Heart left ventricle (tissue), 16 donors: Measurements from ENCODE around the gene DEPP1. TPM values are rescaled to one million over a fixed set of nuclear protein-coding genes. Genes with fewer than 3 reads are reported as not detected.

ENCODE experiments used
- ATAC-seq, 4 donors: fragments of 200-7000 bp; cut with Tn5 transposase; one replicate each; pipeline ENCODE4 v1.9.1; 2020 to 2022; ENCODE audit warnings: moderate library complexity in 4 of 4, mild to moderate bottlenecking in 3 of 4, moderate number of reproducible peaks in 1 of 4
- DNase-seq, 5 donors: peaks; one replicate each; pipeline ENCODE4 v3.0.0-alpha.2; 2020
- H3K27ac ChIP-seq, 12 donors: fragments of 200-600 bp; sonication (generic) in 4 of 12; one replicate each; pipeline versions ENCODE4 v1.5.0 to v1.8.0; 2016 to 2022; ENCODE audit warnings: mild to moderate bottlenecking in 2 of 12
- H3K27me3 ChIP-seq, 9 donors: fragments of 200-600 bp; sonication (generic) in 2 of 9; one replicate each; pipeline versions ENCODE4 v1.5.1 to v1.8.0; 2016 to 2022; ENCODE audit warnings: mild to moderate bottlenecking in 3 of 9
- H3K36me3 ChIP-seq, 9 donors: fragments of 200-600 bp; sonication (generic) in 2 of 9; one replicate each; pipeline versions ENCODE4 v1.5.0 to v1.8.0; 2018 to 2022; ENCODE audit warnings: mild to moderate bottlenecking in 2 of 9
- H3K4me1 ChIP-seq, 12 donors: fragments of 200-600 bp; sonication (generic) in 4 of 12; one replicate each; pipeline versions ENCODE4 v1.5.0 to v1.8.0; 2016 to 2022; ENCODE audit warnings: mild to moderate bottlenecking in 3 of 12
- H3K4me3 ChIP-seq, 12 donors: fragments of 200-600 bp; sonication (generic) in 4 of 12; one replicate each; pipeline versions ENCODE4 v1.5.0 to v1.8.0; 2017 to 2022; ENCODE audit warnings: mild to moderate bottlenecking in 9 of 12, moderate library complexity in 4 of 12
- H3K9me3 ChIP-seq, 12 donors: fragments of 200-600 bp; sonication (generic) in 4 of 12; one replicate each; pipeline versions ENCODE4 v1.5.0 to v1.8.0; 2016 to 2022; ENCODE audit warnings: mild to moderate bottlenecking in 1 of 12
- CTCF ChIP-seq, 12 donors: fragments of 200-600 bp; sonication (generic) in 4 of 12; IDR thresholded peaks; one replicate each; pipeline versions ENCODE4 v1.5.0 to v1.8.0; 2018 to 2022; ENCODE audit warnings: antibody characterized with exemption in 12 of 12, mild to moderate bottlenecking in 5 of 12
- POLR2A ChIP-seq, 2 donors: fragments of 450-650 bp; IDR thresholded peaks; one replicate each; pipeline ENCODE4 v1.6.1; 2017; ENCODE audit warnings: antibody characterized with exemption in 2 of 2, mild to moderate bottlenecking in 2 of 2, moderate library complexity in 2 of 2
- WGBS, 4 donors: extraction: QIAGEN DNeasy Blood & Tissue Kit in 2 of 4; methylation state at CpG; one replicate each; pipeline versions ENCODE4 v1.1.5 to v1.1.7; 2013 to 2018; 5-methylcytosine and 5-hydroxymethylcytosine counted together
- intact Hi-C, 10 donors: fragments of 100-400 bp; cut with DNase I; formaldehyde crosslinking; loops; one replicate each; pipeline versions ENCODE4 v1.11.1 to v1.14.2; 2022
- polyA plus RNA-seq, 2 donors: library from polyadenylated mRNA; stranded (reverse); fragments of 200-250 nt; gene quantifications; one replicate each; pipeline ENCODE4 v1.2.3, GENCODE V29; 2013
- total RNA-seq, 9 donors: library from RNA; depleted of rRNA in 2 of 9; stranded (reverse); fragments of >200 nt in 2 of 9; fragmentation: NEBNext Ultra II Directional in 3 of 9; extraction: Animal tissue kit (Norgen Biotek cat#: 25700) in 3 of 9; gene quantifications; one replicate each; pipeline versions ENCODE4 v1.1.0 to v1.2.4, GENCODE V29; 2016 to 2023
- donor health status: ischemic (EF 13 %, LVEDD 7.1; RV severe dilation, severe dysfunction).
- donor health status: healthy with polysubstance abuse.
- donor health status: DM: no; HTN: yes; CAD: no.
- donor health status: DM: no; HTN: no; CAD: no.
- donor health status: ischemic (EF 25% LVEDD 6.9; RV normal size, moderate dysfunction).
- donor health status: ischemic (EF 25% LVEDD 5.7; RV mildly dilated, moderate dysfunction).
- donor health status: healthy.
- donor health status: DM: yes; HTN: yes; CAD: no.
- donor health status: ischemic (EF 35%, LVEDD 5.7; RV mildly dilated, moderate dysfunction).
- donor health status: nonischemic (EF 11% LVEDD 7.7; RV severe dilation, severe dysfunction).
- donor health status: DM: yes; HTN: yes; CAD: no.
- donor health status: PGD.
- donor health status: ischemic (EF 29% LVEDD 5.4; RV normal size, mild dysfunction).
- donor health status: nonischemic (EF 23%, LVEDD 6.1; RV moderate dilation, normal function).

DEPP1 gene
- total and polyA plus RNA-seq, 11 donors = 11.0 to 76.5 (median 22.7) TPM

GRCh38 chr10:44995581-44995913, 16.9 kb upstream of the DEPP1 start:
- Histone ChIP-seq H3K4me1 (peaks cover 16 to 98% (median 88%) of the 10 kb centered on the region in 12 donors), H3K36me3 (peaks cover 0 to 44% (median 30%) of the 10 kb centered on the region in 9 donors), H3K27ac (peak overlapping the region; percentile 80 to 98 (median 95)), H3K27me3 (no peaks in the 10 kb centered on the region), H3K4me3 (no peak overlapping the region), H3K9me3 (no peaks in the 10 kb centered on the region)
- intact Hi-C loops = loop anchor here in 1 of 10 donors (10.0 kb wide), 2 partner anchors 1029 to 1321 kb away; no protein-coding TSS in a partner anchor
- DNase-seq = no peak
- WGBS, 4 donors = 20 to 29% (median 26%) methylated on average over 4 of the region's 4 CpGs
- TF ChIP-seq CTCF (IDR thresholded peaks at IDR 0.05) (no peak), POLR2A (IDR thresholded peaks at IDR 0.05) (no peak)
- no peak for ATAC-seq

GRCh38 chr10:44994752-44995530, 16.3 kb upstream of the DEPP1 start:
- H3K9me3 ChIP-seq = no peaks in the 10 kb centered on the region
- intact Hi-C loops = loop anchor here in 2 of 10 donors (5.0 to 10.0 kb wide), 3 partner anchors 63 to 1320 kb away; no protein-coding TSS in a partner anchor
- WGBS, 4 donors = 61 to 73% (median 67%) methylated on average over 9 of the region's 9 CpGs

GRCh38 chr10:44993922-44994751, 15.5 kb upstream of the DEPP1 start:
- DNase-seq (peak in 2 of 5 donors; percentile 4 to 22), ATAC-seq (no peak)
- peaks cover 0 to 58% (median 41%) of the 10 kb centered on the region in 9 donors for H3K36me3 ChIP-seq
- H3K4me1 ChIP-seq = peaks cover 13 to 96% (median 82%) of the 10 kb centered on the region in 12 donors
- no peak overlapping the region for H3K4me3 ChIP-seq
- no peak for TF ChIP-seq CTCF (IDR thresholded peaks at IDR 0.05)
- no peak for TF ChIP-seq POLR2A (IDR thresholded peaks at IDR 0.05)
- H3K9me3 ChIP-seq = no peaks in the 10 kb centered on the region
- H3K27ac ChIP-seq = peak overlapping the region; percentile 47 to 98 (median 94)
- intact Hi-C loops = loop anchor here in 2 of 10 donors (5.0 to 10.0 kb wide), 3 partner anchors 62 to 1319 kb away; no protein-coding TSS in a partner anchor
- 80 to 86% (median 82%) methylated on average over 11 of the region's 11 CpGs for WGBS, 4 donors
- no peaks in the 10 kb centered on the region for H3K27me3 ChIP-seq

More at GRCh38 chr10:44994752-44995530, 16.3 kb upstream of the DEPP1 start:
- Histone ChIP-seq H3K36me3 (peaks cover 0 to 50% (median 33%) of the 10 kb centered on the region in 9 donors), H3K4me3 (no peak overlapping the region), H3K27ac (peak overlapping the region; percentile 80 to 98 (median 95)), H3K4me1 (peaks cover 16 to 98% (median 88%) of the 10 kb centered on the region in 12 donors), H3K27me3 (no peaks in the 10 kb centered on the region)
- DNase-seq = peak in 2 of 5 donors; percentile 8 to 34
- no peak for TF ChIP-seq POLR2A (IDR thresholded peaks at IDR 0.05)
- TF ChIP-seq CTCF (IDR thresholded peaks at IDR 0.05) = no peak
- ATAC-seq = no peak
